ENCODE measurements around the gene LMAN2. TPM values are rescaled to one million over a fixed set of nuclear protein-coding genes. Genes with fewer than 3 reads are reported as not detected.
"Not testable (repeated sequence)": the region's sequence is repeated elsewhere in the genome, so short reads cannot be mapped to it uniquely, and the experiment has no call there.

LMAN2 gene
- total RNA-seq, 1 donor from 2014 or later = 130 TPM

GRCh38 chr5:177306674-177307543 is 44.6 kb downstream of the LMAN2 start:
- Mint-ChIP-seq H3K4me3 (ENCODE audit: low read depth) (peak overlapping the region; percentile 7), H3K27me3 (ENCODE audit: low read depth) (no peaks in the 10 kb centered on the region), H3K27ac (no peak overlapping the region), H3K4me1 (ENCODE audit: low read depth) (peaks cover 50% of the 10 kb centered on the region), H3K9me3 (no peaks in the 10 kb centered on the region), H3K36me3 (ENCODE audit: low read depth) (peaks cover 55% of the 10 kb centered on the region)
- no peak for DNase-seq (ENCODE audit: low spot score)
- intact Hi-C loops (cut with micrococcal nuclease) = no loop called here

- intact Hi-C loops (cut with micrococcal nuclease); H3K9me3 Mint-ChIP-seq; H3K27me3 Mint-ChIP-seq (ENCODE audit: low read depth); DNase-seq (ENCODE audit: low spot score): not testable (repeated sequence)
- H3K4me1 Mint-ChIP-seq (ENCODE audit: low read depth) = peaks cover 55% of the 10 kb centered on the region
- H3K27ac Mint-ChIP-seq = peak overlapping the region; percentile 33
- H3K4me3 Mint-ChIP-seq (ENCODE audit: low read depth) = peak overlapping the region; percentile 38
- peaks cover 60% of the 10 kb centered on the region for H3K36me3 Mint-ChIP-seq (ENCODE audit: low read depth)
Observed at GRCh38 chr5:177306103-177306640, 45.3 kb downstream of the LMAN2 start.

- DNase-seq (ENCODE audit: low spot score) = no peak
- peak overlapping the region; percentile 97 for H3K4me3 Mint-ChIP-seq (ENCODE audit: low read depth)
- peaks cover 64% of the 10 kb centered on the region for H3K36me3 Mint-ChIP-seq (ENCODE audit: low read depth)
- intact Hi-C loops (cut with micrococcal nuclease) = loop anchor here (5.0 kb wide), 2 partner anchors 172 to 297 kb away; partner anchors contain the start of genes NSD1 and UIMC1
- no peaks in the 10 kb centered on the region for H3K9me3 Mint-ChIP-seq
- H3K27ac Mint-ChIP-seq = peak overlapping the region; percentile 87
- no peaks in the 10 kb centered on the region for H3K27me3 Mint-ChIP-seq (ENCODE audit: low read depth)
- H3K4me1 Mint-ChIP-seq (ENCODE audit: low read depth) = peaks cover 57% of the 10 kb centered on the region
Observed at GRCh38 chr5:177304392-177305119, 46.9 kb downstream of the LMAN2 start.

GRCh38 chr5:177303925-177304391 is 47.5 kb downstream of the LMAN2 start:
- intact Hi-C loops (cut with micrococcal nuclease) = loop anchor here (1.0 to 5.0 kb wide), 3 partner anchors 8 to 297 kb away; partner anchors contain the start of genes NSD1 and UIMC1
- Mint-ChIP-seq H3K4me3 (ENCODE audit: low read depth) (peak overlapping the region; percentile 97), H3K9me3 (no peaks in the 10 kb centered on the region), H3K27me3 (ENCODE audit: low read depth) (no peaks in the 10 kb centered on the region), H3K27ac (peak overlapping the region; percentile 87), H3K36me3 (ENCODE audit: low read depth) (peaks cover 58% of the 10 kb centered on the region), H3K4me1 (ENCODE audit: low read depth) (peaks cover 57% of the 10 kb centered on the region)
- no peak for DNase-seq (ENCODE audit: low spot score)

DNA sequence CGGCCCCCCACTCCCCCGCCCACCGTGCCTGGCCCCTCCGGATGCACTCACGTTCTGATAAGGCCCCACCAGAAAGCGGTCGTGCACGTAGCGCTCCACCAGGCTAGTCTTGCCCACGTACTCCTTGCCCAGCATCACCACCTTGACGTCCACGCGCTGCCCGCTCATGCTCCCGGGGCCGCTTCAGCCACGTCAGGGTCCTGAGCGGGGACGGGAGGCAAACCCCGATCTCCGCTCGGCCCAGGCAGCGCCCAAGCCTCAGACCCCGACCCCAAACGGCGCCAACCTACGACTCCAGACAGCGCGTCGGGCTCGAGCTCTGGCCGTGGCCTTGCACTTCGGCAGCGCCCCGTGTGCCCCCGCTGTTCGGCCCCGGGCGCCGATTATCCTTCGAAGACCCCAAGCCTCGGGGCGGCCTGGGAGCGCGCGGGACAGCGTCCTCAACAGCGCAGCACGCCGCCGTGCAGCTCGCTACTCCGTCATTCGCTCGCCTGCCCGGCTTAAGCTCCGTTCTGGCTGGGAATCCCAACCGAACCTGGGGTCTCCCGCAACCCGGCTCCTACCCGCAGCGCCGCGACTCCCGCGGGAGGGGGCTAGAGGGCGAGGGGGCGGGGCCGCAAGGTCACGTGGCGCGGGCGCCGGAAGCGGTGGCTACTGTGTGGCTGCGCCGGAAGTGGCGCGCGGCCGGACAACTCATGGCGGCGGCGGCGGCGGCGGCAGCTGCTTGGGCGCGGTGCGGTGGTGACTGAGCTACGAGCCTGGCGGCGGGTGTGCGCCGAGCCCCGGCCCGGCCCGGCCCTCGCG is 48.1 kb downstream of the LMAN2 start, which contains the start of the genes PRELID1 and RAB24:
PRELID1 (plus strand) TSS at position 679 of the 804 bp plus-strand sequence. CDS start 187 bp downstream, outside the sequence.
RAB24 (minus strand) TSS at position 599 of the 804 bp plus-strand sequence; CDS start at position 168, 431 bp downstream.
- peaks cover 56% of the 10 kb centered on the region for H3K4me1 Mint-ChIP-seq (ENCODE audit: low read depth)
- intact Hi-C loops (cut with micrococcal nuclease) = loop anchor here (1.0 to 5.0 kb wide), 3 partner anchors 9 to 296 kb away; partner anchors contain the start of genes NSD1 and UIMC1
- H3K36me3 Mint-ChIP-seq (ENCODE audit: low read depth) = peaks cover 53% of the 10 kb centered on the region
- DNase-seq (ENCODE audit: low spot score) = peak; percentile 86
- H3K9me3 Mint-ChIP-seq = no peaks in the 10 kb centered on the region
- no peaks in the 10 kb centered on the region for H3K27me3 Mint-ChIP-seq (ENCODE audit: low read depth)
- peak within 1 kb of the TSS; percentile 97 for H3K4me3 Mint-ChIP-seq (ENCODE audit: low read depth)
- peak within 1 kb of the TSS; percentile 87 for H3K27ac Mint-ChIP-seq

GRCh38 chr5:177302354-177303110 is 48.9 kb downstream of the LMAN2 start:
- Mint-ChIP-seq H3K36me3 (ENCODE audit: low read depth) (peaks cover 56% of the 10 kb centered on the region), H3K27ac (peak overlapping the region; percentile 69), H3K4me1 (ENCODE audit: low read depth) (peaks cover 56% of the 10 kb centered on the region), H3K27me3 (ENCODE audit: low read depth) (no peaks in the 10 kb centered on the region), H3K9me3 (no peaks in the 10 kb centered on the region), H3K4me3 (ENCODE audit: low read depth) (peak overlapping the region; percentile 97)
- no peak for DNase-seq (ENCODE audit: low spot score)
- intact Hi-C loops (cut with micrococcal nuclease) = loop anchor here (1.0 to 5.0 kb wide), 3 partner anchors 10 to 295 kb away; partner anchors contain the start of genes NSD1 and UIMC1

- H3K27ac Mint-ChIP-seq = no peak overlapping the region
- peaks cover 57% of the 10 kb centered on the region for H3K36me3 Mint-ChIP-seq (ENCODE audit: low read depth)
Observed at GRCh38 chr5:177301503-177302165, 49.8 kb downstream of the LMAN2 start.

GRCh38 chr5:177300951-177301350 is 50.5 kb downstream of the LMAN2 start:
- Mint-ChIP-seq H3K27ac (peak overlapping the region; percentile 88), H3K27me3 (ENCODE audit: low read depth) (no peaks in the 10 kb centered on the region), H3K36me3 (ENCODE audit: low read depth) (peaks cover 56% of the 10 kb centered on the region), H3K9me3 (no peaks in the 10 kb centered on the region), H3K4me3 (ENCODE audit: low read depth) (peak overlapping the region; percentile 64), H3K4me1 (ENCODE audit: low read depth) (peaks cover 63% of the 10 kb centered on the region)
- no peak for DNase-seq (ENCODE audit: low spot score)
- intact Hi-C loops (cut with micrococcal nuclease) = loop anchor here (5.0 kb wide), 2 partner anchors 169 to 294 kb away; partner anchors contain the start of genes NSD1 and UIMC1

More at GRCh38 chr5:177301503-177302165, 49.8 kb downstream of the LMAN2 start:
- Mint-ChIP-seq H3K4me3 (ENCODE audit: low read depth) (peak overlapping the region; percentile 97), H3K4me1 (ENCODE audit: low read depth) (peaks cover 58% of the 10 kb centered on the region), H3K9me3 (no peaks in the 10 kb centered on the region), H3K27me3 (ENCODE audit: low read depth) (no peaks in the 10 kb centered on the region)
- intact Hi-C loops (cut with micrococcal nuclease) = loop anchor here (5.0 kb wide), 2 partner anchors 169 to 294 kb away; partner anchors contain the start of genes NSD1 and UIMC1
- DNase-seq (ENCODE audit: low spot score) = no peak

GRCh38 chr5:177300236-177300880 is 51.1 kb downstream of the LMAN2 start:
- intact Hi-C loops (cut with micrococcal nuclease) = loop anchor here (5.0 kb wide), 2 partner anchors 168 to 293 kb away; partner anchors contain the start of genes NSD1 and UIMC1
- H3K27ac Mint-ChIP-seq = peak overlapping the region; percentile 88
- H3K36me3 Mint-ChIP-seq (ENCODE audit: low read depth) = peaks cover 56% of the 10 kb centered on the region
- H3K4me3 Mint-ChIP-seq (ENCODE audit: low read depth) = peak overlapping the region; percentile 64
- H3K4me1 Mint-ChIP-seq (ENCODE audit: low read depth) = peaks cover 63% of the 10 kb centered on the region
- DNase-seq (ENCODE audit: low spot score) = peak; percentile 68
- no peaks in the 10 kb centered on the region for H3K9me3 Mint-ChIP-seq
- no peaks in the 10 kb centered on the region for H3K27me3 Mint-ChIP-seq (ENCODE audit: low read depth)

- H3K9me3 Mint-ChIP-seq = no peaks in the 10 kb centered on the region
- no peaks in the 10 kb centered on the region for H3K27me3 Mint-ChIP-seq (ENCODE audit: low read depth)
- peaks cover 56% of the 10 kb centered on the region for H3K36me3 Mint-ChIP-seq (ENCODE audit: low read depth)
- peak overlapping the region; percentile 48 for H3K27ac Mint-ChIP-seq
- no peak overlapping the region for H3K4me3 Mint-ChIP-seq (ENCODE audit: low read depth)
- H3K4me1 Mint-ChIP-seq (ENCODE audit: low read depth) = peaks cover 62% of the 10 kb centered on the region
- intact Hi-C loops (cut with micrococcal nuclease) = loop anchor here (5.0 kb wide), 2 partner anchors 167 to 292 kb away; partner anchors contain the start of genes NSD1 and UIMC1
- DNase-seq (ENCODE audit: low spot score) = no peak
Observed at GRCh38 chr5:177299697-177300096, 51.8 kb downstream of the LMAN2 start.
